GM19351 (cell line): ENCODE measurements around the gene SLC16A2.
"Not testable (repeated sequence)": the region's sequence is repeated elsewhere in the genome, so short reads cannot be mapped to it uniquely, and the experiment has no call there.

Experiments used
- ATAC-seq: cut with Tn5 transposase; IDR thresholded peaks from one replicate; pipeline ENCODE4 v1.9.1; 2021; ENCODE audit warnings: mild to moderate bottlenecking, moderate library complexity; ENCODE audit not compliant: unreplicated experiment

SLC16A2 gene

GRCh38 chrX:74445099-74445498 is 23.8 kb downstream of the SLC16A2 start:
- no peak for ATAC-seq

GRCh38 chrX:74446876-74447275 is 25.6 kb downstream of the SLC16A2 start:
- ATAC-seq: no peak

GRCh38 chrX:74448669-74449068 is 27.4 kb downstream of the SLC16A2 start:
- no peak for ATAC-seq

DNA sequence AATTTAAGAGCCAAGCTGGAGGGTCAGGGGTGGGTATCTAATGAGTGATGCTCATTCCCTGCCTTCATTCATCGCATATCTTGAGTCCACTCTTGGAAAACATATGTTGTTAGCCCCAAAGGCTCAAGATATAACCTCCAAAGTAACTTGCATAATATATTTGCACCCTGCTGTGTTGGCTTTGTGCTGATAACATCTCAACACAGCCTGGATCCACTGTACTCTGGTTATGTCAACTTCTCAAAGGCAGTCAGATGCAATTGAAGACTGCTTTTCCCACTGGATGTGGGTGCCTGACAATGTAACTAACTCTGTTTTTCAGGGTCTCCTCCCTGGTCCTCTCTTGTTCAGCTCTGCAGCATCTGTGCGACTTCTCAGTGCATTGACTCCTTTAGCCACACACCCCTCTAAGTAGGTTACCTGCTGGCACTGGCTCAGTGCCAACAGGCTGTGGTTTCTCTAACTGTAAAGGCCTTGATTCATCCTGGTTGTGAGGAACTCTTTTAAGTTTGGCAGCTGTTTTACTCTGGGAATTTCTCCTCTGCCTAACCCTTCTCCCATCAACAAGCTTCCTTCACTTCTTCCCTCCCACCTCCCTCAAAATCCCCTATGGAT is 28.1 kb downstream of the SLC16A2 start:
- no peak for ATAC-seq

GRCh38 chrX:74449937-74450330 is 28.6 kb downstream of the SLC16A2 start:
- no peak for ATAC-seq

GRCh38 chrX:74450803-74451449 is 29.6 kb downstream of the SLC16A2 start:
- ATAC-seq: no peak

- ATAC-seq: no peak
Measured at GRCh38 chrX:74451450-74452198, 30.3 kb downstream of the SLC16A2 start.

DNA sequence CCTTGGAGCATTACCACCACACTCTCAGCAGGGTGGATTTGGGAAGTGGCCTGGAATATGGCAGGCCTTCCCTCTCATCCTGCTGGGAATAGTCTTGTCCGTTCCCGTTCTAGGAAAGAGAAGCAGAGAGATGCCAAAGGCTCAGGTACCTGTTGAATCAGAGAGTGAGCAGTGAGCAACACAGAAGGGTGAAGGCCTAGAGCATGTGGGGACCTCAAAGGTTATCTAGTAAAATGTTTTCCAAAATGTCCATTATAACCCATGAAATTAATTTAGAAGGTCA is 30.8 kb downstream of the SLC16A2 start:
- no peak for ATAC-seq

DNA sequence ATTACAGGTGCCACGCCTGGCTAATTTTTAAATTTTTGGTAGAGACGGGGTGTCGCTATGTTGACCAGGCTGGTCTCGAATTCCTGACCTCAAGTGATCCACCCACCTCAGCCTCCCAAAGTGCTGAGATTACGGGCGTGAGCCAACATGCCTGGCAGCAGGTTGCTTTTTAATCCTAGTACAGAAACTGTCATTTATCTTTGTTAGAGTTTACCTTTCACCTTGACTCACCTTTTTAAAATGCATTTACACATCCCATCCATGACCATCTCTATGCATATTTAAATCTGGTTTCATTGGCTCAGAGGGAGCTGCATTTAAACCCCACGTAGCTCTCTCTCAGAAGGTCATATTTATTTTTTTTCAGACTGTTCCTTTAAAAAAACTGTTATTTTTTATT is 31.9 kb downstream of the SLC16A2 start:
- no peak for ATAC-seq

DNA sequence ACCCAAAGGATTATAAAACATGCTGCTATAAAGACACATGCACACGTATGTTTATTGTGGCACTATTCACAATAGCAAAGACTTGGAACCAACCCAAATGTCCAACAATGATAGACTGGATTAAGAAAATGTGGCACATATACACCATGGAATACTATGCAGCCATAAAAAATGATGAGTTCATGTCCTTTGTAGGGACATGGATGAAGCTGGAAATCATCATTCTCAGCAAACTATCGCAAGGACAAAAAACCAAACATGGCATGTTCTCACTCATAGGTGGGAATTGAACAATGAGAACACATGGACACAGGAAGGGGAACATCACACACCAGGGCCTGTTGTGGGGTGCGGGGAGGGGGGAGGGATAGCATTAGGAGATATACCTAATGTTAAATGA is 32.9 kb downstream of the SLC16A2 start:
- not testable (repeated sequence) for ATAC-seq

DNA sequence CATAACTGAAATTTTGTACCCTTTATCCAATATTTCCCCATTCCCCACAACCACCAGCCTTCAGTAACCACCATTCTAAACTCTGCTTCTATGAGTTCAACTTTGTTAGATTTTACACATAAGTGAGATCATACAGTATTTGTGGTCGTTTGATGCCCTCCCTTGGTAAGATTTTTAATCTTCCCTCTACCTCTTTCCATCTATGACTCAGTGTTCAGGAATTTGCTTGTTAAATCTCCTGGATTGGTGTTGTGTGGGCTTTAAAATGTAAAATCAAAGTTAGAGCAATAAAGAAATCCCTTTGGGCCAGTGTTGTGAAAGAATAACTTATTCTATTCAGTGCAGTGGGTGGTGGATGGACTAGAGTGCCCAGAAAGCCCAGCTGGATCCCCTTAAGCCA is 37.4 kb downstream of the SLC16A2 start:
- no peak for ATAC-seq

DNA sequence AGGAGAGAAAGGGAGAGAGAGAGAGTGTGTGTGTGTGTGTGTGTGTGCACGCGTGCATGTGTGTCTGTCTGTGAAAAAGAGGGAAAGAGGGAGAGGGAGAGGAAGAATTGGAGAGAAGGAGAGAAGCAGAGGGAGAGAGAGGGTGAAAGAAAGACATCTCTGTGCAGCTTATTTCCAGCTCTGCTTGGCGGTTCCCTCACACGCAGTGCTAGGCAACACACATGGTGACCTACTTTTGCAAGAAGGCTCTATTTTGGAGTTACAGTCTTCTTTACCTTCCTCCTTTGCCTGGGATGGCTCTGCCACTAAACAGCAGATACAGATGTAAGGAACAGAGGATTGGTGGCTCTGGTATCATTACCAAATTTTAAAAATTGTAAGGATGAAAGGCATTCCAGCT is 40.1 kb downstream of the SLC16A2 start:
- ATAC-seq: no peak

- no peak for ATAC-seq
Measured at GRCh38 chrX:74464722-74465121, 43.4 kb downstream of the SLC16A2 start.

GRCh38 chrX:74465424-74465823 is 44.1 kb downstream of the SLC16A2 start:
- ATAC-seq: no peak

GRCh38 chrX:74467656-74468055 is 46.4 kb downstream of the SLC16A2 start:
- ATAC-seq: no peak

DNA sequence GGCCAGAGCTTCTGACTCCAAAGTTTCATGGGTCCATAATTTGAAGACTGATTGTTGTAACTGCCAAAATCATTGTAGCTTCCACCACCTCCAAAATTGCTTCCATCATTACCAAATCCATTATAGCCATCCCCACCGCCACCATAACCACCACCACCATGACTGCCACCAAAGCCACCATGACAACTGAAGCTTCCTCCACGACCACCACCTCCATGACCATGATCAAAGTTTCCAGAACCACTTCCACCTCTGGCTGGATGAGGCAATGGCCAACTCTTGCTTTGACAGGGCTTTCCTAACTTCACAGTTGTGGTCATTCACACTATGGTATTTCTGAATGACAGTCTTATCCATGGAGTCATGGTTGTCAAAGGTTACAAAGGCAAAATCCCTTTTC is 51.8 kb downstream of the SLC16A2 start:
- not testable (repeated sequence) for ATAC-seq

- ATAC-seq: no peak
Measured at GRCh38 chrX:74490247-74490646, 69.0 kb downstream of the SLC16A2 start.

DNA sequence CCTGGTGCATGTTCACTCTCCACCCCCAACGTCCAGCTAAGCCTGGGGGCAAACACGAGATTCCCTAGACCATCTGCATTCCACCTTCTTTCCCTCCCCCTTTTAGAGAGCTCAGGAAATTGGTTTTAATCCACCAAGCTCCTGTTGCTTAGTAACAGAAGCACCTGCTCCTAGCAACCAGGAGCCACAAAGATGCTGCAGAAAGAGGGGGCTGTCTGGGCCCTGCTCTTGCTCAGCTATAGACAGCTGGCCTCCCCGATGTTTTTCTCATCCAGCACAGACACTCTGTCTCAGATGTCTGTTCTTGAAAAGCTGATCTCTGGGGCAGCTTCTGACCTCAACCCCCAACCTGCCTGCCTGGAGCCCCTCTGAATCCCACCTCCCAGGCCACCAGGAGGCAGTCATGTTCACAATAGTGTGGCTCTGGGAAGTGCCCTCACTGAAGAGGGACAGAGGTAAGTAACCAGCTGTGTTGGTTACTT is 71.5 kb downstream of the SLC16A2 start:
- ATAC-seq: no peak

- no peak for ATAC-seq
Measured at GRCh38 chrX:74493806-74494205, 72.5 kb downstream of the SLC16A2 start.

GRCh38 chrX:74498924-74499323 is 77.6 kb downstream of the SLC16A2 start:
- ATAC-seq: no peak

DNA sequence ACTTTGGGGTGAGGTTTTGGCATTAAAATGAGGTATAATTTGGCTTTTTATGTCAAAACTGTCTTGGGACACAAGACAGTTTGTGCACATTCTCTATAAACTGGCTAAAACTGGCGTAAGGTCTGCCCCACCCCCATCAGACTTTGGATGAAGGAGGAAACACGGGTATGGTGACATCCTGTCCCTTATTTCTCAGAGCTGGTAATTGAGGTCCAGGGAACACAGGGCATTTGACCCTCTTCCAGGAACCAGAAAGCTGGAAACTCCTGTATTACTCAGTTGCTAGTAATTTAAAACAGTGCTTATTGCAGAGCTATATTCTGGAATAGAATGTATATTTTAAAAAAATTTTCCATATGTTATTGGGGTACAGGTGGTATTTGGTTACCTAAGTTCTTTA is 78.8 kb downstream of the SLC16A2 start:
- ATAC-seq: no peak

GRCh38 chrX:74500555-74500954 is 79.3 kb downstream of the SLC16A2 start:
- ATAC-seq: no peak
